H9 (cell line): ENCODE data around the gene GRK1. TPM values are rescaled to one million over a fixed set of nuclear protein-coding genes. Genes with fewer than 3 reads are reported as not detected.

Experiments
- DNase-seq: peaks from one replicate; pipeline ENCODE4 v3.0.0-alpha.2; 2017
- H2AFZ ChIP-seq: one replicate; pipeline ENCODE4 v1.6.1; 2013; ENCODE audit warnings: mild to moderate bottlenecking, low read length, control low read depth, moderate library complexity
- H2AK5ac ChIP-seq: 2 replicates; pipeline ENCODE4 v1.6.1; 2013; ENCODE audit warnings: low read length, control low read depth, mixed read lengths; ENCODE audit not compliant: insufficient read length
- H2BK120ac ChIP-seq: one replicate; pipeline ENCODE4 v1.6.1; 2013; ENCODE audit warnings: low read depth, mild to moderate bottlenecking, low read length, control low read depth, inconsistent platforms; ENCODE audit not compliant: poor library complexity, severe bottlenecking
- H2BK12ac ChIP-seq: 2 replicates; pipeline ENCODE4 v1.6.1; 2013; ENCODE audit warnings: low read length, control low read depth, mixed read lengths, low read depth; ENCODE audit not compliant: insufficient read length
- H2BK15ac ChIP-seq: 2 replicates; pipeline ENCODE4 v1.6.1; 2013; ENCODE audit warnings: low read depth, low read length, control low read depth
- H2BK20ac ChIP-seq: one replicate; pipeline ENCODE4 v1.6.1; 2013; ENCODE audit warnings: low read depth, mild to moderate bottlenecking, low read length, control low read depth, inconsistent platforms; ENCODE audit not compliant: poor library complexity, severe bottlenecking
- H2BK5ac ChIP-seq: 2 replicates; pipeline ENCODE4 v1.6.1; 2013; ENCODE audit warnings: low read length, control low read depth, mixed read lengths; ENCODE audit not compliant: insufficient read length
- H3K14ac ChIP-seq: 2 replicates; pipeline ENCODE4 v1.6.1; 2013; ENCODE audit warnings: low read length, control low read depth; ENCODE audit not compliant: insufficient read depth
- H3K18ac ChIP-seq: 2 replicates; pipeline ENCODE4 v1.6.1; 2013; ENCODE audit warnings: low read depth, mild to moderate bottlenecking, mixed read lengths, low read length, control low read depth; ENCODE audit not compliant: insufficient read length
- H3K23ac ChIP-seq: 2 replicates; pipeline ENCODE4 v1.6.1; 2013; ENCODE audit warnings: low read length, control low read depth, mixed read lengths, low read depth; ENCODE audit not compliant: insufficient read length
- H3K23me2 ChIP-seq: 2 replicates; pipeline ENCODE4 v1.6.1; 2013; ENCODE audit warnings: low read depth, mild to moderate bottlenecking, mixed read lengths, low read length, control low read depth; ENCODE audit not compliant: insufficient read length, poor library complexity, severe bottlenecking
- H3K27ac ChIP-seq: 2 replicates; pipeline ENCODE4 v1.5.1; 2013; ENCODE audit warnings: low read length, control low read depth, mixed read lengths, low read depth; ENCODE audit not compliant: insufficient read length
- H3K27me3 ChIP-seq: 2 replicates; pipeline ENCODE4 v1.6.1; 2013; ENCODE audit warnings: low read length, control low read depth, inconsistent platforms; ENCODE audit not compliant: insufficient read depth
- H3K4ac ChIP-seq: 2 replicates; pipeline ENCODE4 v1.6.1; 2013; ENCODE audit warnings: low read depth, mild to moderate bottlenecking, control low read depth, inconsistent platforms, low read length, moderate library complexity
- H3K4me1 ChIP-seq: 2 replicates; pipeline ENCODE4 v1.6.1; 2013; ENCODE audit warnings: low read length, control low read depth, inconsistent platforms; ENCODE audit not compliant: insufficient read depth
- H3K4me2 ChIP-seq: 2 replicates; pipeline ENCODE4 v1.6.1; 2013; ENCODE audit warnings: low read length, control low read depth, mixed read lengths; ENCODE audit not compliant: insufficient read length, insufficient read depth
- H3K56ac ChIP-seq: 2 replicates; pipeline ENCODE4 v1.6.1; 2013; ENCODE audit warnings: low read depth, mild to moderate bottlenecking, mixed read lengths, low read length, control low read depth; ENCODE audit not compliant: insufficient read length
- H3K79me1 ChIP-seq: 2 replicates; pipeline ENCODE4 v1.6.1; 2013; ENCODE audit warnings: low read depth, mild to moderate bottlenecking, moderate library complexity, low read length, control low read depth, inconsistent platforms; ENCODE audit not compliant: insufficient read depth, poor library complexity, severe bottlenecking
- H3K79me2 ChIP-seq: 2 replicates; pipeline ENCODE4 v1.6.1; 2013; ENCODE audit warnings: low read length, control low read depth, inconsistent platforms; ENCODE audit not compliant: insufficient read depth
- H3K9ac ChIP-seq: 2 replicates; pipeline ENCODE4 v1.6.1; 2013; ENCODE audit warnings: low read length, control low read depth, mixed read lengths; ENCODE audit not compliant: insufficient read length; ENCODE audit errors: extremely low read depth
- H3K9me3 ChIP-seq: one replicate; pipeline ENCODE4 v1.6.1; 2013; ENCODE audit warnings: low read depth, low read length, inconsistent platforms; ENCODE audit not compliant: control insufficient read depth
- H3T11ph ChIP-seq: one replicate; pipeline ENCODE4 v1.6.1; 2013; ENCODE audit warnings: mild to moderate bottlenecking, low read length, control low read depth, inconsistent platforms
- H4K20me1 ChIP-seq: one replicate; pipeline ENCODE4 v1.6.1; 2013; ENCODE audit not compliant: control insufficient read depth, insufficient read length, insufficient read depth
- H4K5ac ChIP-seq: 2 replicates; pipeline ENCODE4 v1.6.1; 2013; ENCODE audit warnings: low read depth, mild to moderate bottlenecking, mixed read lengths, low read length, control low read depth; ENCODE audit not compliant: insufficient read length
- H4K8ac ChIP-seq: replicated peaks from 2 replicates; pipeline ENCODE4 v1.6.1; 2013; ENCODE audit warnings: low read length, control low read depth, mixed read lengths, low read depth; ENCODE audit not compliant: insufficient read length
- H4K91ac ChIP-seq: 2 replicates; pipeline ENCODE4 v1.6.1; 2013; ENCODE audit warnings: low read depth, mild to moderate bottlenecking, moderate library complexity, mixed read lengths, low read length, control low read depth; ENCODE audit not compliant: insufficient read length
- H3K27ac Mint-ChIP-seq, 3 experiments: 2 replicates in 2 of 3; 3 replicates in 1 of 3; pipeline ENCODE4 v1.8.0; 2020 to 2021; ENCODE audit warnings: mixed read lengths in 3 of 3, mild to moderate bottlenecking in 1 of 3, moderate library complexity in 1 of 3
- H3K27me3 Mint-ChIP-seq: 2 replicates; pipeline ENCODE4 v1.8.0; 2021; ENCODE audit warnings: low read depth, mild to moderate bottlenecking, moderate library complexity, mixed read lengths
- H3K36me3 Mint-ChIP-seq, 3 experiments: 2 replicates in 2 of 3; 3 replicates in 1 of 3; pipeline ENCODE4 v1.8.0; 2020 to 2021; ENCODE audit warnings: low read depth in 3 of 3, mixed read lengths in 3 of 3; ENCODE audit not compliant: insufficient read depth in 1 of 3
- H3K4me1 Mint-ChIP-seq, 2 experiments: 2 replicates each; pipeline ENCODE4 v1.8.0; 2020; ENCODE audit warnings: mixed read lengths in 2 of 2
- H3K4me3 Mint-ChIP-seq, 2 experiments: 2 replicates in 1 of 2; 3 replicates in 1 of 2; pipeline ENCODE4 v1.8.0; 2020 to 2021; ENCODE audit warnings: mild to moderate bottlenecking in 2 of 2, mixed read lengths in 2 of 2, moderate library complexity in 1 of 2
- H3K9me3 Mint-ChIP-seq, 2 experiments: 2 replicates in 1 of 2; 3 replicates in 1 of 2; pipeline ENCODE4 v1.8.0; 2020; ENCODE audit warnings: mild to moderate bottlenecking in 2 of 2, mixed read lengths in 2 of 2, moderate library complexity in 1 of 2
- CTCF ChIP-seq: fragments of 200-600 bp; sonication (generic); conservative IDR thresholded peaks from 3 replicates; pipeline ENCODE4 v1.8.0; 2021; ENCODE audit warnings: antibody characterized with exemption, mild to moderate bottlenecking
- WGBS: extraction: QIAGEN DNeasy Blood & Tissue Kit; methylation state at CpG from one replicate; pipeline ENCODE4 v1.1.7; 2013; ENCODE audit warnings: missing lambda C conversion rate, low lambda C conversion rate, mixed read lengths; ENCODE audit not compliant: insufficient read length; ENCODE audit errors: extremely low coverage; 5-methylcytosine and 5-hydroxymethylcytosine counted together
- total RNA-seq: library from RNA; stranded (reverse); gene quantifications from 2 replicates; pipeline ENCODE4 v1.2.1, GENCODE V29; 2021

The GRK1 gene
- total RNA-seq, 1 experiment from 2014 or later: 0.31 TPM

DNA sequence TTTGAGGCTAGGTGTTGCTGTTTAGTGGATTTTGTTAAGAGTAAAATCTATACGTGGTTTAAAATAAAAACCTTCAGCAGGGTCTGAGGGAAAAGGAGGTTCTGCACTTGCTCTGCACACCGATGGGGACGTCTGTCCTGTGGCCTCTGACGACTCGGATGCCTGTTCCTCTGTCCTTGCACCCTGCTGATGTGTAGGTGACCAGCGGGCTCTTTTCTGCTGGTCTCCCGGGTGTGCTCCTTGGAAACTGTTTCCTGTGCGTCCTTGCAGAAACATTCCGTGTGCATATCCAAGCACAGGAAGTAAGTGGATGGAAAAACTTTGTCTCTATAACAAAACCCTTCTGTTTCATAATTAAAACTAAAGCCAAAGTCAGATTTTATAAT is 12.9 kb upstream of the GRK1 start:
- Histone ChIP-seq H3K9me3 (no peaks in the 10 kb centered on the region), H3K4me1 (no peaks in the 10 kb centered on the region), H3K9ac (no peak overlapping the region), H2AFZ (no peak overlapping the region), H3K27ac (no peak overlapping the region), H3K4ac (no peak overlapping the region), H3K4me2 (no peak overlapping the region), H2BK15ac (no peak overlapping the region), H4K91ac (no peak overlapping the region), H3K79me2 (no peaks in the 10 kb centered on the region), H2BK5ac (no peak overlapping the region), H4K5ac (no peak overlapping the region), H3K56ac (no peak overlapping the region), H3K18ac (no peak overlapping the region), H2BK12ac (no peak overlapping the region), H3T11ph (no peak overlapping the region), H2BK20ac (no peak overlapping the region), H4K20me1 (no peaks in the 10 kb centered on the region), H3K27me3 (no peaks in the 10 kb centered on the region), H2BK120ac (no peak overlapping the region), H4K8ac (no peak overlapping the region), H2AK5ac (no peak overlapping the region), H3K23me2 (no peaks in the 10 kb centered on the region), H3K14ac (no peak overlapping the region), H3K23ac (no peak overlapping the region), H3K79me1 (no peaks in the 10 kb centered on the region)
- no peak overlapping the region; a peak in 2 of 7 replicates for H3K27ac Mint-ChIP-seq
- H3K4me1 Mint-ChIP-seq: peaks cover 7% of the 10 kb centered on the region in 2 experiments
- H3K36me3 Mint-ChIP-seq: peaks cover 0 to 4% (median 3%) of the 10 kb centered on the region in 3 experiments; a peak in 2 of 7 replicates
- no peaks in the 10 kb centered on the region for H3K9me3 Mint-ChIP-seq
- no peaks in the 10 kb centered on the region; the same call in 1 of the 2 replicates for H3K27me3 Mint-ChIP-seq
- DNase-seq: no peak
- no peak for TF ChIP-seq CTCF
- no peak overlapping the region for H3K4me3 Mint-ChIP-seq
- whole genome bisulfite sequencing: no CpG with 5 or more reads among the region's 9 CpGs
